ENCODE data around the gene DAPK3. TPM values are rescaled to one million over a fixed set of nuclear protein-coding genes. Genes with fewer than 3 reads are reported as not detected.

The DAPK3 gene
- polyA plus RNA-seq, 1 donor from 2014 or later = 100 TPM

DNA sequence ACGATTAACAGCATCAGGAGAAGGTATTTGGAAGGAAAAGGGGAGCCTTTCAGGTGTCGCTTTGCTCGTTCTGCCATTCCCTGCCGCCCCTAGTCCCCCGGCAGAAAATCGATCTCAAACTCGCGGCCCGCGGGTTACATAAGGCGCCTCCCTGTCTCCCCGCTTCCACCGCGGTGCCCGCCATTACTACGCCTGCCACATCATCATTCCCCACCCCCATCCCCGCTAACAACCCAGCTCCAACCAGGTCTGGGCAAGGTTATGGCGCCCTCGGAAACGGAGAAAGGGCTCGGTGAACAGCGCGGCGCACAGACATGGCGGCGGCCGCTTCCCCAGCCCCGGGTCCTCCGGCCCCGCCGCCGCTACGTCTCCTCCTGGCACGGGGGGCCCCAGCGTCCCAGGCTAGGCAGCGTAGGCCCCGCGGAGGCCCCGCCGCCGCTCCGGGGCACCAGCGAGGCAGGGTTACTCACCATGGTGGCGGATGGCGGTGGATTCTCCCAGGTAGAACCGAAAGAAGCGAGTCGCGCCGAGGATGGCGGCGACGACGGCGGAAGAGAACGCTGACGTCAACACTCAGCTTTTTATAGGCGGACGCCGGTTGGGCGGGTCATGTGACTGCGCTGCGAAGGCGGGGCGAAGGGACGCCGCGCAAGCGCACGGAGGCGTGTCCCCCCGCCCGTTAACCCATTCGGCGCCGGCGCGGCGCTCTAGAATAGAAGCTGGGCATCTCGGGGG lies 14.2 kb upstream of the DAPK3 start, which contains the start of gene EEF2:
Gene EEF2, minus strand, starts transcription at position 556 of the 735 bp plus-strand sequence. Its CDS starts 83 bp downstream, at position 473.
- H3F3A ChIP-seq (ENCODE audit: insufficient read depth, low read length, poor library complexity, severe bottlenecking) = peaks cover 3% of the 10 kb centered on the region
- peak within 1 kb of the TSS; percentile 91 for H2AFZ ChIP-seq (ENCODE audit: low read depth, low read length)
- peak within 1 kb of the TSS; percentile 90 for H3K27ac ChIP-seq (ENCODE audit: low read length)
- H3K36me3 ChIP-seq (ENCODE audit: insufficient read depth, low read length) = no peaks in the 10 kb centered on the region
- peaks cover 49% of the 10 kb centered on the region for H4K20me1 ChIP-seq (ENCODE audit: insufficient read depth)
- peak within 1 kb of the TSS; percentile 99 for H3K4me2 ChIP-seq (ENCODE audit: low read length)
- H3K79me2 ChIP-seq (replicated peaks; ENCODE audit: insufficient read depth, low read length) = peaks cover 23% of the 10 kb centered on the region
- H3K9me3 ChIP-seq (ENCODE audit: low read length) = no peaks in the 10 kb centered on the region
- TF ChIP-seq, protein P1, sequence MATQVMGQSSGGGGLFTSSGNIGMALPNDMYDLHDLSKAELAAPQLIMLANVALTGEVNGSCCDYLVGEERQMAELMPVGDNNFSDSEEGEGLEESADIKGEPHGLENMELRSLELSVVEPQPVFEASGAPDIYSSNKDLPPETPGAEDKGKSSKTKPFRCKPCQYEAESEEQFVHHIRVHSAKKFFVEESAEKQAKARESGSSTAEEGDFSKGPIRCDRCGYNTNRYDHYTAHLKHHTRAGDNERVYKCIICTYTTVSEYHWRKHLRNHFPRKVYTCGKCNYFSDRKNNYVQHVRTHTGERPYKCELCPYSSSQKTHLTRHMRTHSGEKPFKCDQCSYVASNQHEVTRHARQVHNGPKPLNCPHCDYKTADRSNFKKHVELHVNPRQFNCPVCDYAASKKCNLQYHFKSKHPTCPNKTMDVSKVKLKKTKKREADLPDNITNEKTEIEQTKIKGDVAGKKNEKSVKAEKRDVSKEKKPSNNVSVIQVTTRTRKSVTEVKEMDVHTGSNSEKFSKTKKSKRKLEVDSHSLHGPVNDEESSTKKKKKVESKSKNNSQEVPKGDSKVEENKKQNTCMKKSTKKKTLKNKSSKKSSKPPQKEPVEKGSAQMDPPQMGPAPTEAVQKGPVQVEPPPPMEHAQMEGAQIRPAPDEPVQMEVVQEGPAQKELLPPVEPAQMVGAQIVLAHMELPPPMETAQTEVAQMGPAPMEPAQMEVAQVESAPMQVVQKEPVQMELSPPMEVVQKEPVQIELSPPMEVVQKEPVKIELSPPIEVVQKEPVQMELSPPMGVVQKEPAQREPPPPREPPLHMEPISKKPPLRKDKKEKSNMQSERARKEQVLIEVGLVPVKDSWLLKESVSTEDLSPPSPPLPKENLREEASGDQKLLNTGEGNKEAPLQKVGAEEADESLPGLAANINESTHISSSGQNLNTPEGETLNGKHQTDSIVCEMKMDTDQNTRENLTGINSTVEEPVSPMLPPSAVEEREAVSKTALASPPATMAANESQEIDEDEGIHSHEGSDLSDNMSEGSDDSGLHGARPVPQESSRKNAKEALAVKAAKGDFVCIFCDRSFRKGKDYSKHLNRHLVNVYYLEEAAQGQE (IDR thresholded peaks at IDR 0.05; ENCODE audit: borderline replicate concordance) = peak; percentile 100
- TF ChIP-seq RAD21 (conservative IDR thresholded peaks at IDR 0.05) (peak; percentile 37), POLR2AphosphoS5 (IDR thresholded peaks at IDR 0.05) (peak; percentile 100), SMC3 (conservative IDR thresholded peaks at IDR 0.05; ENCODE audit: poor library complexity) (peak; percentile 54), MXI1 (conservative IDR thresholded peaks at IDR 0.05; ENCODE audit: poor library complexity, severe bottlenecking) (peak; percentile 93), EP300 (conservative IDR thresholded peaks at IDR 0.05; ENCODE audit: poor library complexity, severe bottlenecking) (peak; percentile 81), TAF1 (IDR thresholded peaks at IDR 0.05; ENCODE audit: low read depth) (peak; percentile 100), EZH2 (IDR thresholded peaks at IDR 0.05; ENCODE audit: borderline replicate concordance, insufficient read depth, low read length, poor library complexity, severe bottlenecking) (no peak)
- TF ChIP-seq, protein P2, sequence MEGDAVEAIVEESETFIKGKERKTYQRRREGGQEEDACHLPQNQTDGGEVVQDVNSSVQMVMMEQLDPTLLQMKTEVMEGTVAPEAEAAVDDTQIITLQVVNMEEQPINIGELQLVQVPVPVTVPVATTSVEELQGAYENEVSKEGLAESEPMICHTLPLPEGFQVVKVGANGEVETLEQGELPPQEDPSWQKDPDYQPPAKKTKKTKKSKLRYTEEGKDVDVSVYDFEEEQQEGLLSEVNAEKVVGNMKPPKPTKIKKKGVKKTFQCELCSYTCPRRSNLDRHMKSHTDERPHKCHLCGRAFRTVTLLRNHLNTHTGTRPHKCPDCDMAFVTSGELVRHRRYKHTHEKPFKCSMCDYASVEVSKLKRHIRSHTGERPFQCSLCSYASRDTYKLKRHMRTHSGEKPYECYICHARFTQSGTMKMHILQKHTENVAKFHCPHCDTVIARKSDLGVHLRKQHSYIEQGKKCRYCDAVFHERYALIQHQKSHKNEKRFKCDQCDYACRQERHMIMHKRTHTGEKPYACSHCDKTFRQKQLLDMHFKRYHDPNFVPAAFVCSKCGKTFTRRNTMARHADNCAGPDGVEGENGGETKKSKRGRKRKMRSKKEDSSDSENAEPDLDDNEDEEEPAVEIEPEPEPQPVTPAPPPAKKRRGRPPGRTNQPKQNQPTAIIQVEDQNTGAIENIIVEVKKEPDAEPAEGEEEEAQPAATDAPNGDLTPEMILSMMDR (IDR thresholded peaks at IDR 0.05; ENCODE audit: poor library complexity, severe bottlenecking) = peak; percentile 21
- H3K27me3 ChIP-seq (ENCODE audit: insufficient read depth, low read depth, low read length) = no peaks in the 10 kb centered on the region
- peak within 1 kb of the TSS; percentile 97 for H3K4me3 ChIP-seq (ENCODE audit: low read length)
- H3K9ac ChIP-seq (ENCODE audit: low read length) = peak within 1 kb of the TSS; percentile 92
- H3K9me2 ChIP-seq (ENCODE audit: insufficient read depth, low read length) = no peaks in the 10 kb centered on the region

DNA sequence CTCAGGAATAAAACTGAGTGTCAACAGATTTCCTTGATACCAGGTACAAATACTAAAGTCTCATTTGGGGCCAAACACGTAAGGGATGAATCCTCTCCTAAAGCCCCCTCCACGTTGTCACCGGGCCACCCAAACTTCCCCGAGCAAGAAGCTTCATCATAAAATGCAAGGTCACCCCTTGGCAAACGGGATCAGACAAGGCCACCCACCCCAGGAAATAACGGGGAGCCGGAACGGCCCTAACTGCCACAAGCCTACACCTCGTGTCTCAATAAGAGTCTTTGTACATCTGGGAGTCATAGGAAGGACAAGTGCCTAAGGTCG lies 13.6 kb upstream of the DAPK3 start:
- Histone ChIP-seq H3K36me3 (ENCODE audit: insufficient read depth, low read length) (no peaks in the 10 kb centered on the region), H3K79me2 (replicated peaks; ENCODE audit: insufficient read depth, low read length) (peaks cover 23% of the 10 kb centered on the region), H3F3A (ENCODE audit: insufficient read depth, low read length, poor library complexity, severe bottlenecking) (peaks cover 3% of the 10 kb centered on the region), H3K4me3 (ENCODE audit: low read length) (peak overlapping the region; percentile 97), H3K27ac (ENCODE audit: low read length) (peak overlapping the region; percentile 90), H3K9me2 (ENCODE audit: insufficient read depth, low read length) (no peaks in the 10 kb centered on the region), H3K27me3 (ENCODE audit: insufficient read depth, low read depth, low read length) (no peaks in the 10 kb centered on the region), H3K4me2 (ENCODE audit: low read length) (peak overlapping the region; percentile 86), H3K9me3 (ENCODE audit: low read length) (no peaks in the 10 kb centered on the region), H4K20me1 (ENCODE audit: insufficient read depth) (peaks cover 51% of the 10 kb centered on the region), H3K9ac (ENCODE audit: low read length) (peak overlapping the region; percentile 92), H2AFZ (ENCODE audit: low read depth, low read length) (no peak overlapping the region)
- TF ChIP-seq, protein P1 (IDR thresholded peaks at IDR 0.05; ENCODE audit: borderline replicate concordance) = no peak
- TF ChIP-seq EP300 (conservative IDR thresholded peaks at IDR 0.05; ENCODE audit: poor library complexity, severe bottlenecking) (no peak), MXI1 (conservative IDR thresholded peaks at IDR 0.05; ENCODE audit: poor library complexity, severe bottlenecking) (no peak), RAD21 (conservative IDR thresholded peaks at IDR 0.05) (no peak), SMC3 (conservative IDR thresholded peaks at IDR 0.05; ENCODE audit: poor library complexity) (no peak), POLR2AphosphoS5 (IDR thresholded peaks at IDR 0.05) (no peak)
- TF ChIP-seq, protein P2 (IDR thresholded peaks at IDR 0.05; ENCODE audit: poor library complexity, severe bottlenecking) = no peak
